ENCODE results near the gene N4BP2L1. TPM values are rescaled to one million over a fixed set of nuclear protein-coding genes. Genes with fewer than 3 reads are reported as not detected.

Gene N4BP2L1
- total and polyA plus RNA-seq, 7 donors, result 2.7 to 7.3 (median 3.4) TPM

DNA sequence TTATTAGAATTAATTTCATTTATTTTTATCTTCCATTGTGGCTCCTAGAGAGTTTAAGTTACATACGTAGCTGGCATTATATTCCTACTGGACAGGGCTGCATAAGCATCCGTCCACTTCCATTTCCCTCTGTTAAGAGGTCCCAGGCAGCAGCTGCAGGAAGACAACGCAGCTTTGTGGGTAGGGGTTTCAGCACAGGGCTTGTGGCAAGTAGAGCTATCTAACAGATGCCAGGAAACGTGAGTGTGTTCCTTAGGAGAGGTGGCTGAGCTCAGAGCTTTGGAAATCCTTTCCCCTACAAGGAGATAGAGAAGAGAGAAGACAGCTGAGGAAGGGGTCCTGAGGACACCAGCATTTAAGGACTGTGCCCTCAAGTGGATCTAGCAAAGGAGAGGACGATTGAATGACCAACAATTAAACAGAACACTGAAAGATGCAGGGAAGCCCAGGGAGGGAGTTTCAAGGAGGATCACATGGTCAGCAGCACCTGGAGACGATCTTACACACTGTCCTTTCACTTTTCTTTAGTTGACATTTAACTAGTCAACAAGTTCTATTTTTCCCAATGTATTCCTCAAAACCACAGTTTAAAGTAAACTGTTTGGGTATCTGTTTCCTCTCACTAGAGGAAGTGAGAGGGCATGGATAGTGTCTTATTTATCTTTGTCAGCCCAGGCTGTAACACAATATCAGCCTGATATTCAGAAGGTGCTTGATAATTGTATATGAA is 2.3 kb upstream of the N4BP2L1 start:
- Histone ChIP-seq H3K27ac (peak overlapping the region; percentile 12), H3K36me3 (ENCODE audit: insufficient read depth in 1 of 2, low read depth in 1 of 2) (peaks cover 0 to 46% of the 10 kb centered on the region in 2 donors), H3K27me3 (ENCODE audit: insufficient read depth in 3 of 3, low read length in 2 of 3) (no peaks in the 10 kb centered on the region), H3K9me3 (no peaks in the 10 kb centered on the region), H3K4me3 (no peak overlapping the region), H3K4me1 (peaks cover 11% of the 10 kb centered on the region)
- DNase-seq (no peak), ATAC-seq (no peak)
- TF ChIP-seq, protein P1, sequence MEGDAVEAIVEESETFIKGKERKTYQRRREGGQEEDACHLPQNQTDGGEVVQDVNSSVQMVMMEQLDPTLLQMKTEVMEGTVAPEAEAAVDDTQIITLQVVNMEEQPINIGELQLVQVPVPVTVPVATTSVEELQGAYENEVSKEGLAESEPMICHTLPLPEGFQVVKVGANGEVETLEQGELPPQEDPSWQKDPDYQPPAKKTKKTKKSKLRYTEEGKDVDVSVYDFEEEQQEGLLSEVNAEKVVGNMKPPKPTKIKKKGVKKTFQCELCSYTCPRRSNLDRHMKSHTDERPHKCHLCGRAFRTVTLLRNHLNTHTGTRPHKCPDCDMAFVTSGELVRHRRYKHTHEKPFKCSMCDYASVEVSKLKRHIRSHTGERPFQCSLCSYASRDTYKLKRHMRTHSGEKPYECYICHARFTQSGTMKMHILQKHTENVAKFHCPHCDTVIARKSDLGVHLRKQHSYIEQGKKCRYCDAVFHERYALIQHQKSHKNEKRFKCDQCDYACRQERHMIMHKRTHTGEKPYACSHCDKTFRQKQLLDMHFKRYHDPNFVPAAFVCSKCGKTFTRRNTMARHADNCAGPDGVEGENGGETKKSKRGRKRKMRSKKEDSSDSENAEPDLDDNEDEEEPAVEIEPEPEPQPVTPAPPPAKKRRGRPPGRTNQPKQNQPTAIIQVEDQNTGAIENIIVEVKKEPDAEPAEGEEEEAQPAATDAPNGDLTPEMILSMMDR (IDR thresholded peaks at IDR 0.05), result no peak
- intact Hi-C loops (cut with DNase I), result no loop called here
- 42 to 55% (median 49%) methylated on average over 6 of the region's 6 CpGs for WGBS, 3 donors

DNA sequence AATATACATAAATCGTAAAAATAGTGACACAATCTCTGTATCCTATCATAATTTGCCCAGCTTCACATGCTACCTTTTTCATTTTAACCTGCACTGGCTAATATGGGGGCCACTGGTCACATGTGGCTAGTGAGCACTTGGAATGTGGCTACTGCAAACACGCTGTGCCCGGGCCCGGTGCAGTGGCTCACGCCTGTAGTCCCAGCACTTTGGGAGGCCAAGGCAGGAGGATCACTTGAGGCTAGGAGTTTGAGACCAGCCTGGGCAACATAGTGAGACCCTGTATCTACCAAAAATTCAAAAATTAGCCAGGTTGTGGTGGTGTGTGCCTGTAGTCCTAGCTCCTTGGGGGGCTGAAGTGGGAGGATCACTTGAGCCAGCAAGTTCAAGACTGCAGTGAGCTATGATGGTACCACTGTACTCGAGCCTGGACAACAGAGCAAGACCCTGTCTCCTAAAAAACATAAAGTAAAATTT is 1.5 kb upstream of the N4BP2L1 start:
- Histone ChIP-seq H3K27me3 (ENCODE audit: insufficient read depth in 3 of 3, low read length in 2 of 3) (no peaks in the 10 kb centered on the region), H3K4me3 (no peak overlapping the region), H3K4me1 (peaks cover 11% of the 10 kb centered on the region), H3K27ac (peak overlapping the region; percentile 88), H3K9me3 (no peaks in the 10 kb centered on the region), H3K36me3 (ENCODE audit: insufficient read depth in 1 of 2, low read depth in 1 of 2) (peaks cover 0 to 39% of the 10 kb centered on the region in 2 donors)
- TF ChIP-seq, protein P1 (IDR thresholded peaks at IDR 0.05), result no peak
- 96 to 97% (median 96%) methylated on average over 6 of the region's 6 CpGs for WGBS, 3 donors
- no peak for DNase-seq
- intact Hi-C loops (cut with DNase I), result loop anchor here (5.0 to 10.0 kb wide), 2 partner anchors 105 to 108 kb away; partner anchors contain the start of gene N4BP2L2 (in 2 of the 2)
- no peak for ATAC-seq

DNA sequence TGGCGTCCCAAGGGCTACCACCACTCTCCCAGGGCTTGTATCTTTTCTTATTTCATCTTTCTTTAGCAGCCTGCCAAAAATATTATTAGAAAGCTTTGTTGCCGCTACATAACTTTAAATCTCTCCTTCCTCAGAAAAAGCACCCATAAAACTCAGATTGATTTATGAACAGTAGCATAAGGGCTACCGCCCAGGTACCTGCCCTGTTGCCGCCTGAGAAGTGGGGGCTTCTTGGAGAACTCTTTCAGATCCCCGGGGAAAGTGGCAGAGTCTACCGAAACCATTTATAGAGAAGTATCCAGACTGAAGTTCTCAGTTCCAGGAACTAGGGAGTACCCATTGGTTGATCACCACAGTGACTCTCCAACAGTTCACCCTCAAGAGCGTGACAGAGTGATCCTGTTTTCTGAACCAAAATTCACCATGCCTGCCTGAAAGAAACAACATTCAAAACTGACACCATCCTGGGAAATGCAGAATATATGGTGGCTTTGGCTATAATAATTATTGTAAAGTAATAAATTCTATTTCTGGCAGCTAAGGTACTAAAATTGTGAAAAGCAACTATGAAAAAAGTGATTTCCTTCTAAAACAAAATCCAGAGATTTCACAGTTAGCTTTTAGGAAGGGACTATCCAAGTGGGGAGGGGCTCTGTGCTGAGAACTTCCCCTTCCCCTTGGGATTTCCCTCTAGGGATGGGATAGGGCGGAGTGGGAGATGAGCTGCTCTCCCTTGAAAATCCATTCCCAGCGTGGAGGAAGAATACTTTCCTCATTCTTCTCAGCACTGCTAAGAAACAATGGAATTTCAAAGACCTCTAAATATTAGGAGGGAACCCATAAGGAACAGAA is 877 bp upstream of the N4BP2L1 start:
- TF ChIP-seq, protein P1 (IDR thresholded peaks at IDR 0.05), result no peak
- Histone ChIP-seq H3K4me1 (peaks cover 11% of the 10 kb centered on the region), H3K9me3 (no peaks in the 10 kb centered on the region), H3K4me3 (peak overlapping the region; percentile 84), H3K27me3 (ENCODE audit: insufficient read depth in 3 of 3, low read length in 2 of 3) (no peaks in the 10 kb centered on the region), H3K27ac (peak overlapping the region; percentile 88), H3K36me3 (ENCODE audit: insufficient read depth in 1 of 2, low read depth in 1 of 2) (peaks cover 0 to 36% of the 10 kb centered on the region in 2 donors)
- 41 to 57% (median 49%) methylated on average over 9 of the region's 9 CpGs for WGBS, 3 donors
- DNase-seq, result no peak
- ATAC-seq, result no peak
- intact Hi-C loops (cut with DNase I), result loop anchor here (5.0 to 10.0 kb wide), 2 partner anchors 106 to 108 kb away; partner anchors contain the start of gene N4BP2L2 (in 2 of the 2)

DNA sequence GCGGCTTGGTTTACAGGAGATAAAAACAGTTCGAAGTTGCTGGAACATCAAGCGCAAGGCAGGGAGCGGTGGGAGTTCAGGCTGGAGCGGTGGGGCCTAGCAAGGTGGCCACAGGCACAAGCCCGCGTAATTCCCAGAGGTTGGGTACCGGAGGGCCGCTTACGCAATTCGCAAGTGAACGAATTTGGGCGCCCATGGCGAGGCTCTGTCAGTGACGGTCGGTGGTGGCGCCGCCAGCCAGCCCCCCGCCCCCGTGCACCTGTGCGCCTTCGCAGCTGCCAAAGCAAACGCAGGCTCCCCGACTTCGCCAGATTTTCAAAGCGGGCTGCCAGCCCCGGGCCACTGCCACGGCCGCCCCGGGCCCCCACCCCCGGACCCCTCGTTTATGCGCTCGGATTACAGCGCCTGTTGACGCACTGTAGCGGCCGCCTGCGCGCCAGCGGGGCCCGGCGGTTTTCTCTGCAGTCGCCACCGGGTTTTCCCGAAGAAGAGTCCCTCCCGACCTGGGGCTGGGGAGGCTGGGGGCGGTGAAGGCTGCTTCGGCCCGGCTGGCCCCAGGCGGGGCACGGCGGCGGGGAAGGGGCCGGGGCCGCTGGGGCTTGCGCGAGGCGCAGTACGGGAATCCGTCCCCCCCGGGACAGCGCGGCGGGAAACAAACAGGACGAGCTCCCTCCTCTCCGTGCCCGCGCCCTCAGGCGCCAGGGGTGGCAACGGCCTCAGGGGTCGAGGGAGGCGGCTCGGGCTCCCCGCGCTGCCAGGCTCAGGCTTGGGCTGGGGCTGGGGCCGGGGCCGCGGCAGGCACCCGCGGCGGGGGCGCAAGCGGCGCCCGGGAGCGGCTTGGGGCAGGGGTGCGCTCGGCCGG is 709 bp downstream of the N4BP2L1 start:
- WGBS, 3 donors, result 1% methylated on average over 61 to 90 of the region's 90 CpGs
- H3K4me1 ChIP-seq, result peaks cover 11% of the 10 kb centered on the region

More for the DNA sequence above, 709 bp downstream of the N4BP2L1 start:
- Histone ChIP-seq H3K27me3 (ENCODE audit: insufficient read depth in 3 of 3, low read length in 2 of 3) (no peaks in the 10 kb centered on the region), H3K36me3 (ENCODE audit: insufficient read depth in 1 of 2, low read depth in 1 of 2) (peaks cover 0 to 28% of the 10 kb centered on the region in 2 donors), H3K4me3 (peak overlapping the region; percentile 84), H3K9me3 (no peaks in the 10 kb centered on the region), H3K27ac (peak overlapping the region; percentile 88)
- DNase-seq (peak; percentile 64 to 79), ATAC-seq (peak; percentile 61 to 71 (median 62))
- intact Hi-C loops (cut with DNase I), result loop anchor here (5.0 to 10.0 kb wide), 2 partner anchors 108 to 110 kb away; partner anchors contain the start of gene N4BP2L2 (in 2 of the 2)
- TF ChIP-seq, protein P1 (IDR thresholded peaks at IDR 0.05), result no peak

Data from psoas muscle (tissue), 8 donors.